ENCODE results near the gene DUSP8.
"Not testable (repeated sequence)": the region's sequence is repeated elsewhere in the genome, so short reads cannot be mapped to it uniquely, and the experiment has no call there.

- TF ChIP-seq CTCF (conservative IDR thresholded peaks at IDR 0.05); ZFX (IDR thresholded peaks at IDR 0.05): not testable (repeated sequence)
Observed at GRCh38 chr11:1575756-1576155, 3.7 kb upstream of the DUSP8 start.

Data from C4-2B (cell line).